ENCODE data around the gene ZNF304.
A peak's percentile ranks its signal among the peaks of the same experiment; 100 is the strongest.

ZNF304 gene

GRCh38 chr19:57320180-57321084 lies 30.6 kb upstream of the ZNF304 start, which contains the start of gene ZNF543 (continued):
- TF ChIP-seq, protein P1, sequence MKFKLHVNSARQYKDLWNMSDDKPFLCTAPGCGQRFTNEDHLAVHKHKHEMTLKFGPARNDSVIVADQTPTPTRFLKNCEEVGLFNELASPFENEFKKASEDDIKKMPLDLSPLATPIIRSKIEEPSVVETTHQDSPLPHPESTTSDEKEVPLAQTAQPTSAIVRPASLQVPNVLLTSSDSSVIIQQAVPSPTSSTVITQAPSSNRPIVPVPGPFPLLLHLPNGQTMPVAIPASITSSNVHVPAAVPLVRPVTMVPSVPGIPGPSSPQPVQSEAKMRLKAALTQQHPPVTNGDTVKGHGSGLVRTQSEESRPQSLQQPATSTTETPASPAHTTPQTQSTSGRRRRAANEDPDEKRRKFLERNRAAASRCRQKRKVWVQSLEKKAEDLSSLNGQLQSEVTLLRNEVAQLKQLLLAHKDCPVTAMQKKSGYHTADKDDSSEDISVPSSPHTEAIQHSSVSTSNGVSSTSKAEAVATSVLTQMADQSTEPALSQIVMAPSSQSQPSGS (tag by site-specific recombination; IDR thresholded peaks at IDR 0.05; ENCODE audit: low read depth): peak; percentile 99
- no peak for TF ChIP-seq TRIM28 (IDR thresholded peaks at IDR 0.05; ENCODE audit: borderline replicate concordance, low read length)
- TF ChIP-seq ZNF701 (tag by site-specific recombination; IDR thresholded peaks at IDR 0.05): no peak
- no peak for TF ChIP-seq GLI4 (tag by site-specific recombination; IDR thresholded peaks at IDR 0.05)
- TF ChIP-seq, protein P2, sequence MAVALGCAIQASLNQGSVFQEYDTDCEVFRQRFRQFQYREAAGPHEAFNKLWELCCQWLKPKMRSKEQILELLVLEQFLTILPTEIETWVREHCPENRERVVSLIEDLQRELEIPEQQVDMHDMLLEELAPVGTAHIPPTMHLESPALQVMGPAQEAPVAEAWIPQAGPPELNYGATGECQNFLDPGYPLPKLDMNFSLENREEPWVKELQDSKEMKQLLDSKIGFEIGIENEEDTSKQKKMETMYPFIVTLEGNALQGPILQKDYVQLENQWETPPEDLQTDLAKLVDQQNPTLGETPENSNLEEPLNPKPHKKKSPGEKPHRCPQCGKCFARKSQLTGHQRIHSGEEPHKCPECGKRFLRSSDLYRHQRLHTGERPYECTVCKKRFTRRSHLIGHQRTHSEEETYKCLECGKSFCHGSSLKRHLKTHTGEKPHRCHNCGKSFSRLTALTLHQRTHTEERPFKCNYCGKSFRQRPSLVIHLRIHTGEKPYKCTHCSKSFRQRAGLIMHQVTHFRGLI (tag by site-specific recombination; IDR thresholded peaks at IDR 0.05): no peak
- no peak for TF ChIP-seq ZNF645 (tag by site-specific recombination; IDR thresholded peaks at IDR 0.05)
- no peak for TF ChIP-seq ZNF513 (tag by site-specific recombination; IDR thresholded peaks at IDR 0.05)
- peak; percentile 95 for TF ChIP-seq SP2 (tag by site-specific recombination; IDR thresholded peaks at IDR 0.05)
- TF ChIP-seq KLF7 (tag by site-specific recombination; IDR thresholded peaks at IDR 0.05; ENCODE audit: borderline replicate concordance): peak; percentile 23; the same call in 1 of the 2 replicates
- peak; percentile 89 for TF ChIP-seq ZSCAN30 (tag by site-specific recombination; IDR thresholded peaks at IDR 0.05)
- peak; percentile 85 for TF ChIP-seq PRDM10 (tag by site-specific recombination; IDR thresholded peaks at IDR 0.05)
- peak; percentile 96 for TF ChIP-seq ZNF629 (tag by site-specific recombination; IDR thresholded peaks at IDR 0.05)
- no peak for TF ChIP-seq ZNF585B (tag by site-specific recombination; IDR thresholded peaks at IDR 0.05)
- peak; percentile 66 for TF ChIP-seq ZNF76 (tag by site-specific recombination; IDR thresholded peaks at IDR 0.05; ENCODE audit: borderline replicate concordance, low read depth)
- TF ChIP-seq SETDB1 (IDR thresholded peaks at IDR 0.05; ENCODE audit: insufficient read length, low read length): no peak
- TF ChIP-seq, protein P3, sequence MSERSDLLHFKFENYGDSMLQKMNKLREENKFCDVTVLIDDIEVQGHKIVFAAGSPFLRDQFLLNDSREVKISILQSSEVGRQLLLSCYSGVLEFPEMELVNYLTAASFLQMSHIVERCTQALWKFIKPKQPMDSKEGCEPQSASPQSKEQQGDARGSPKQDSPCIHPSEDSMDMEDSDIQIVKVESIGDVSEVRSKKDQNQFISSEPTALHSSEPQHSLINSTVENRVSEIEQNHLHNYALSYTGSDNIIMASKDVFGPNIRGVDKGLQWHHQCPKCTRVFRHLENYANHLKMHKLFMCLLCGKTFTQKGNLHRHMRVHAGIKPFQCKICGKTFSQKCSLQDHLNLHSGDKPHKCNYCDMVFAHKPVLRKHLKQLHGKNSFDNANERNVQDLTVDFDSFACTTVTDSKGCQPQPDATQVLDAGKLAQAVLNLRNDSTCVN (tag by site-specific recombination; optimal IDR thresholded peaks at IDR 0.05): peak; percentile 62
- TF ChIP-seq ELK4 (IDR thresholded peaks at IDR 0.05; ENCODE audit: borderline replicate concordance, low read depth, low read length): no peak
- TF ChIP-seq KLF17 (tag by site-specific recombination; IDR thresholded peaks at IDR 0.05): 0 out of 2 replicates have a peak, but pooled peaks have one; percentile 27
- TF ChIP-seq ZNF157 (tag by site-specific recombination; IDR thresholded peaks at IDR 0.05): no peak
- TF ChIP-seq PRDM4 (tag by site-specific recombination; IDR thresholded peaks at IDR 0.05): no peak
- TF ChIP-seq ZNF335 (tag by site-specific recombination; conservative IDR thresholded peaks at IDR 0.05): peak; percentile 92
